H1 (cell line): ENCODE measurements around the gene AGPAT3. TPM values are rescaled to one million over a fixed set of nuclear protein-coding genes. Genes with fewer than 3 reads are reported as not detected.

Source experiments
- CHD1 ChIP-seq: IDR thresholded peaks from 2 replicates; pipeline ENCODE4 v1.6.1; 2012; ENCODE audit warnings: low read depth, low read length, improper control_type of control experiment
- JUND ChIP-seq: IDR thresholded peaks from 2 replicates; pipeline ENCODE4 v1.6.1; 2011; ENCODE audit warnings: mild to moderate bottlenecking, improper control_type of control experiment, low read length
- NRF1 ChIP-seq: IDR thresholded peaks from 2 replicates; pipeline ENCODE4 v1.6.1; 2011; ENCODE audit warnings: mild to moderate bottlenecking, low read depth, low read length, improper control_type of control experiment
- TEAD4 ChIP-seq: IDR thresholded peaks from 2 replicates; pipeline ENCODE4 v1.6.1; 2012; ENCODE audit warnings: low read depth, low read length, inconsistent platforms, mixed read lengths
- polyA plus RNA-seq, 7 experiments: library from polyadenylated mRNA; depleted of rRNA in 3 of 7; stranded (reverse) in 5 of 7; unstranded in 2 of 7; fragments of >200 nt in 5 of 7; fragments of 200-250 nt in 2 of 7; gene quantifications; 1 replicate in 5 of 7; 2 replicates in 1 of 7; 4 replicates in 1 of 7; pipeline versions ENCODE4 v1.2.1 to v1.2.3, GENCODE V29; 2011 to 2013; ENCODE audit warnings: missing spikeins in 2 of 7, mixed read lengths in 2 of 7
- total RNA-seq: library from RNA; stranded (reverse); fragmentation: NEBNext Ultra II Directional; extraction: Animal tissue kit (Norgen Biotek cat#: 25700); gene quantifications from 2 replicates; pipeline ENCODE4 v1.2.1, GENCODE V29; 2021

The AGPAT3 gene
- total and polyA plus RNA-seq, 2 of the 8 experiments (the other 6 are each of a cell fraction or from before 2014, with no cell fraction given): 5.8 to 7.3 TPM

- TF ChIP-seq JUND (no peak), TEAD4 (no peak), CHD1 (no peak), NRF1 (no peak)
Measured at GRCh38 chr21:43988506-43989230, 123.6 kb downstream of the AGPAT3 start (continued).
